HUES64 (cell line): Measurements from ENCODE around the gene GPRIN1.
A peak's percentile ranks its signal among the peaks of the same experiment; 100 is the strongest.

Source experiments
- H3K27ac ChIP-seq: 2 replicates; pipeline ENCODE4 v1.7.0; 2013; ENCODE audit warnings: low read depth, low read length, inconsistent platforms
- H3K27me3 ChIP-seq: 2 replicates; pipeline ENCODE4 v1.6.1; 2013; ENCODE audit warnings: mild to moderate bottlenecking, low read length; ENCODE audit not compliant: insufficient read depth
- H3K36me3 ChIP-seq: 2 replicates; pipeline ENCODE4 v1.6.1; 2013; ENCODE audit warnings: mild to moderate bottlenecking, low read length; ENCODE audit not compliant: insufficient read depth
- H3K4me1 ChIP-seq: 2 replicates; pipeline ENCODE4 v1.6.1; 2013; ENCODE audit warnings: mild to moderate bottlenecking, low read length, moderate library complexity; ENCODE audit not compliant: insufficient read depth
- H3K4me3 ChIP-seq: 2 replicates; pipeline ENCODE4 v1.5.1; 2013; ENCODE audit warnings: mild to moderate bottlenecking, low read length, moderate library complexity
- H3K9ac ChIP-seq: 2 replicates; pipeline ENCODE4 v1.6.1; 2013; ENCODE audit warnings: mild to moderate bottlenecking, low read depth, low read length
- H3K9me3 ChIP-seq: 2 replicates; pipeline ENCODE4 v1.6.1; 2013; ENCODE audit warnings: low read depth, low read length; ENCODE audit not compliant: insufficient read depth
- WGBS: fragments of 150-250, 120-280 bp; methylation state at CpG from one replicate; pipeline ENCODE4 v1.1.7; 2013; ENCODE audit warnings: missing lambda C conversion rate; 5-methylcytosine and 5-hydroxymethylcytosine counted together

The GPRIN1 gene

DNA sequence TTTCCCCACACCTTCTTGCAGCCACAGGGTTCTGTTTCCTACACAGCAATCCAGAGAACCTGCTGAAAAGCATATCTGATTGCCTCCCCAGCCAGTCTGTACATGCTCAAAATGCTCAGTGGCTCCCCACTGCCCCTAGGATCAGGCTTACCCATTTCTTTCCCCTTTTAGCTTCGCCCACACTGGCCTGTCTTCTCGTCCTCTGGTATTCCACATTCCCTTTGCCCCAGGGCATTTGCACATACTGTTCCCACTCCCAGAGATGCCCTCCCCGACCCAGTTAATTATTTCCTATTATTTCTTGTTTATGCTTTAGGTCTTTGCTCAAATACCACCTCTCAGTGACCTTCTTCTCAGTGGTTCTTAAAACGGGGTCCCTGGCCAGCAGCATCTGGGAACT lies 30.7 kb upstream of the GPRIN1 start:
- no peak overlapping the region for H3K9ac ChIP-seq
- no peaks in the 10 kb centered on the region for H3K27me3 ChIP-seq
- H3K4me1 ChIP-seq = peaks cover 14% of the 10 kb centered on the region
- H3K4me3 ChIP-seq = no peak overlapping the region
- H3K27ac ChIP-seq = no peak overlapping the region
- no peaks in the 10 kb centered on the region for H3K36me3 ChIP-seq
- WGBS = 90% methylated on average over 4 of the region's 4 CpGs
- no peaks in the 10 kb centered on the region for H3K9me3 ChIP-seq

GRCh38 chr5:176639981-176640380 lies 30.0 kb upstream of the GPRIN1 start:
- no peaks in the 10 kb centered on the region for H3K36me3 ChIP-seq
- WGBS = 89% methylated on average over 4 of the region's 4 CpGs

GRCh38 chr5:176639208-176639607 lies 29.3 kb upstream of the GPRIN1 start:
- Histone ChIP-seq H3K27ac (no peak overlapping the region), H3K27me3 (0 out of 2 replicates have a peak, but pooled peaks cover 2% of the 10 kb centered on the region), H3K4me1 (peaks cover 12% of the 10 kb centered on the region), H3K36me3 (no peaks in the 10 kb centered on the region), H3K9me3 (no peaks in the 10 kb centered on the region), H3K4me3 (no peak overlapping the region), H3K9ac (no peak overlapping the region)
- WGBS = 66% methylated on average over 2 of the region's 4 CpGs

More at GRCh38 chr5:176639981-176640380, 30.0 kb upstream of the GPRIN1 start:
- Histone ChIP-seq H3K9ac (no peak overlapping the region), H3K9me3 (no peaks in the 10 kb centered on the region), H3K27ac (no peak overlapping the region), H3K4me1 (peaks cover 14% of the 10 kb centered on the region), H3K4me3 (no peak overlapping the region), H3K27me3 (no peaks in the 10 kb centered on the region)

DNA sequence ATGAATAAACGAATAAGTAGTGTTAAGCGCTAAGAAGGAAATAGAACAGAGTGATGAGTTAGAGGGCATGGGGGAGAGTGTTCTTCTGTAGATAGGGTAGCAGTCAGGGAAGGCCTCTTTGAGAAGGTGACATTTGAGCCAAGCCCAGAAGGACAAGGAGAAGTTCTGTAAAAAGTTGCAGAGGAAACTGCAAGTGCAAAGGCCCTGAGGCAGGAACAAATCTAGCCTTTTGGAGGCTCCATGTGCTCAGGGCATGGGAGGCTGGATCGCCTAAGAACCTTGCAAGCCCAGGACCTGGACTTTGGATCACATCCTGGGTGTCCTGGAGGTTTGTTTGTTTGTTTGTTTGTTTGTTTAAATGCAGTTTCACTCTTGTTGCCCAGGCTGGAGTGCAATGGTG lies 28.5 kb upstream of the GPRIN1 start:
- H3K27ac ChIP-seq = no peak overlapping the region
- no peaks in the 10 kb centered on the region for H3K9me3 ChIP-seq
- no peak overlapping the region for H3K4me3 ChIP-seq
- WGBS = 92% methylated on average over 3 of the region's 3 CpGs
- peaks cover 9% of the 10 kb centered on the region; the same call in 1 of the 2 replicates for H3K27me3 ChIP-seq
- no peaks in the 10 kb centered on the region for H3K36me3 ChIP-seq
- H3K9ac ChIP-seq = no peak overlapping the region
- H3K4me1 ChIP-seq = peaks cover 16% of the 10 kb centered on the region

- 43% methylated on average over 4 of the region's 4 CpGs for WGBS
- Histone ChIP-seq H3K4me3 (no peak overlapping the region), H3K36me3 (no peaks in the 10 kb centered on the region), H3K9me3 (no peaks in the 10 kb centered on the region), H3K9ac (no peak overlapping the region), H3K4me1 (peaks cover 9% of the 10 kb centered on the region), H3K27ac (no peak overlapping the region), H3K27me3 (peaks cover 9% of the 10 kb centered on the region; the same call in 1 of the 2 replicates)
Measured at GRCh38 chr5:176637556-176637955, 27.6 kb upstream of the GPRIN1 start.

DNA sequence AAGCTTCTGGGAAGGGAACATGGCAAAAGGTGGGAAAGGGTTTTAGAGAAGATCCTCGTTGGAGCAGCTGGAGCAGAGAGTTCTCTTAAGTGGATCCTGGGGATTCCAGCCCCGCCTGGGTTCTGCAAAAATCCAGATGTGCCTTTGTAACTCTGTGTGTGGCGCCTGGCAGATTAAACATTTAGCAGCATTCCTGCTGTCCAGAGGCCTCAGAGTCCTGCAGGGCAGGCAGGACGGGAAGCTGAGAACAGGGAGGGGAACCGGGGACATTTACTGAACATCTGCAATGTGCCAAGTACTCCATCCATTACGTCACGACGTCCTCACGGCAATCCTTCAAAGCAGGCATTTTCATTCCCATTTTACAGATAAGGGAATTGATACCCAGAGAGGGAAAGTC lies 26.5 kb upstream of the GPRIN1 start:
- H3K9ac ChIP-seq = no peak overlapping the region
- no peak overlapping the region for H3K4me3 ChIP-seq
- peaks cover 18% of the 10 kb centered on the region for H3K27me3 ChIP-seq
- no peaks in the 10 kb centered on the region for H3K9me3 ChIP-seq
- WGBS = 69% methylated on average over 9 of the region's 9 CpGs
- H3K36me3 ChIP-seq = no peaks in the 10 kb centered on the region
- H3K27ac ChIP-seq = no peak overlapping the region
- peaks cover 9% of the 10 kb centered on the region for H3K4me1 ChIP-seq

GRCh38 chr5:176633598-176633997 lies 23.6 kb upstream of the GPRIN1 start:
- Histone ChIP-seq H3K27me3 (peaks cover 47% of the 10 kb centered on the region), H3K4me1 (peaks cover 17% of the 10 kb centered on the region), H3K9me3 (no peaks in the 10 kb centered on the region), H3K9ac (no peak overlapping the region), H3K27ac (no peak overlapping the region), H3K36me3 (no peaks in the 10 kb centered on the region), H3K4me3 (no peak overlapping the region)
- 36% methylated on average over 6 of the region's 6 CpGs for WGBS

DNA sequence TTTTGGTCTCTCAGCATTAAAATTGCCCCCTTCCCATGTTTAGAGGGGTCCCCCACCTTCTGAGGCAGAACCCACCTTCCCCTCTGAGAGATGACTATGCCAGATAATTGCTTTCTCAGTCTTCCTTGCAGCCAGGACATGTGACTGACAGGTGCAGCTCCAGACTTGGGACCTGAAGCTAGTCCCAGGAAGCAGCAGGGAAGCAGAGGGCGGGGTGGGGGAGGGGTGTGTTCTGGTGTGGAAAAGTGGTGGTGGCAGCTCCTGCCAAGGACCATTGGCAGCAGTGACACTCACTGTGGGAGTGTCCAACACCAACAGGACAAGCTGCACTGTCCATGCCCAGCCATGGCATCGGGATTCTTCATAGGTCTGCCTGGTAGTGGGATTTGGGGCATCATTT lies 22.8 kb upstream of the GPRIN1 start:
- Histone ChIP-seq H3K27me3 (peaks cover 55% of the 10 kb centered on the region), H3K4me3 (no peak overlapping the region)
- WGBS = 92% methylated on average over 2 of the region's 2 CpGs

GRCh38 chr5:176631383-176632200 lies 21.6 kb upstream of the GPRIN1 start:
- Histone ChIP-seq H3K9ac (no peak overlapping the region), H3K4me3 (no peak overlapping the region), H3K27ac (no peak overlapping the region), H3K27me3 (peaks cover 63% of the 10 kb centered on the region), H3K36me3 (no peaks in the 10 kb centered on the region), H3K9me3 (no peaks in the 10 kb centered on the region), H3K4me1 (peaks cover 17% of the 10 kb centered on the region)
- 88% methylated on average over 7 of the region's 7 CpGs for WGBS

More for the DNA sequence above, 22.8 kb upstream of the GPRIN1 start:
- no peak overlapping the region for H3K9ac ChIP-seq
- no peaks in the 10 kb centered on the region for H3K9me3 ChIP-seq
- H3K36me3 ChIP-seq = no peaks in the 10 kb centered on the region
- H3K4me1 ChIP-seq = peaks cover 17% of the 10 kb centered on the region
- no peak overlapping the region for H3K27ac ChIP-seq

DNA sequence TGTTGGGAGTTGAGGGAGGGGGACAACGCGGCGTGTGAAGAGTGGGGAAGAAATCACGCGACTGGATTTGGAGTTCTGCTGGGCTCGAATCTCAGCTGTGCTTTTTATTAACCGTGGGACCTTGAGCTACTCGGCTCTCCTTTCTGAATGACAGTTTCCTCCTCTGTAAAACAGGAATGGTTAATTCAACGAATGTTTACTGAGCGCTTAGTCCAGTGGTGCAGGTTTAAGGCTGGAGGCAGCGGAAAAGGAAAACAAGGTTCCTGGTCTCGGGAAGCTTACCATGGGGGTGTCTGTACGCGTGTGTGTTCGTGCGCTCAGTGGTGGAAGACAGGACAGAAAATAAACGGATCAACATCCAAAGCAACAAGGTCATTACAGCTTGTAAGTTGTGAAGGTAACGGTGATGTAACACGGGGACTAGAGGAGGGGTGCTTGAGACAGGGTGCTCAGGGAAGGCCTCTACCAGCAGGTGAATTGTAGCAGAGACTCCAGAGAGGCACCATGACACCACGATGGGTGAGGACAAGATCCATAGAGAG lies 20.8 kb upstream of the GPRIN1 start:
- H3K27me3 ChIP-seq = peaks cover 64% of the 10 kb centered on the region
- no peaks in the 10 kb centered on the region for H3K36me3 ChIP-seq
- H3K9me3 ChIP-seq = no peaks in the 10 kb centered on the region
- H3K4me3 ChIP-seq = peak overlapping the region; percentile 77
- H3K9ac ChIP-seq = no peak overlapping the region
- peaks cover 17% of the 10 kb centered on the region for H3K4me1 ChIP-seq
- WGBS = 12% methylated on average over 20 of the region's 20 CpGs
- H3K27ac ChIP-seq = no peak overlapping the region

GRCh38 chr5:176629853-176630680 lies 20.1 kb upstream of the GPRIN1 start, which contains the start of the genes EIF4E1B and SNCB:
Gene EIF4E1B, plus strand, starts transcription at chr5:176630675. Its CDS starts 12,113 bp downstream, at chr5:176642788.
Gene SNCB, minus strand, starts transcription at chr5:176630534. Its CDS starts 880 bp downstream, at chr5:176629654.
- Histone ChIP-seq H3K27ac (no peak within 1 kb of the TSS), H3K4me3 (peak within 1 kb of the TSS; percentile 77), H3K9ac (no peak within 1 kb of the TSS; the same call in 1 of the 2 replicates), H3K27me3 (peaks cover 64% of the 10 kb centered on the region), H3K4me1 (peaks cover 17% of the 10 kb centered on the region), H3K36me3 (no peaks in the 10 kb centered on the region), H3K9me3 (no peaks in the 10 kb centered on the region)
- under 1% methylated on average over 94 of the region's 94 CpGs for WGBS
